Endodermal cell (in vitro differentiated cells): Measurements from ENCODE around the gene RSPH3. TPM values are rescaled to one million over a fixed set of nuclear protein-coding genes. Genes with fewer than 3 reads are reported as not detected.

ENCODE experiments used
- DNase-seq: peaks from one replicate; pipeline ENCODE4 v3.0.0-alpha.2; 2017
- H3K27ac ChIP-seq: 2 replicates; pipeline ENCODE4 v1.5.1; 2013; ENCODE audit warnings: mild to moderate bottlenecking, low read depth, low read length, moderate library complexity
- H3K27me3 ChIP-seq: 2 replicates; pipeline ENCODE4 v1.6.1; 2013; ENCODE audit warnings: mild to moderate bottlenecking, low read length, moderate library complexity; ENCODE audit not compliant: insufficient read depth, control insufficient read depth, poor library complexity, severe bottlenecking
- H3K36me3 ChIP-seq: 2 replicates; pipeline ENCODE4 v1.7.0; 2013; ENCODE audit warnings: mild to moderate bottlenecking, low read length, moderate library complexity; ENCODE audit not compliant: control insufficient read depth, insufficient read depth
- H3K4me1 ChIP-seq: one replicate; pipeline ENCODE4 v1.7.0; 2013; ENCODE audit warnings: low read length; ENCODE audit not compliant: control insufficient read depth, insufficient read depth
- H3K4me3 ChIP-seq: 2 replicates; pipeline ENCODE4 v1.5.1; 2013; ENCODE audit warnings: mild to moderate bottlenecking, low read length, moderate library complexity
- H3K9ac ChIP-seq: 2 replicates; pipeline ENCODE4 v1.6.1; 2013; ENCODE audit warnings: mild to moderate bottlenecking, low read length, moderate library complexity; ENCODE audit not compliant: poor library complexity, severe bottlenecking; ENCODE audit errors: extremely low read depth
- H3K9me3 ChIP-seq: 2 replicates; pipeline ENCODE4 v1.6.1; 2013; ENCODE audit warnings: mild to moderate bottlenecking, low read length, moderate library complexity; ENCODE audit not compliant: control insufficient read depth
- H3K27ac Mint-ChIP-seq: 2 replicates; pipeline ENCODE4 v1.8.0; 2020; ENCODE audit warnings: mixed read lengths
- H3K27me3 Mint-ChIP-seq: 2 replicates; pipeline ENCODE4 v1.8.0; 2021; ENCODE audit warnings: mild to moderate bottlenecking, mixed read lengths; ENCODE audit not compliant: insufficient read depth
- H3K36me3 Mint-ChIP-seq: 2 replicates; pipeline ENCODE4 v1.8.0; 2020; ENCODE audit warnings: low read depth, mixed read lengths
- H3K4me1 Mint-ChIP-seq: 2 replicates; pipeline ENCODE4 v1.8.0; 2020; ENCODE audit warnings: mixed read lengths
- H3K4me3 Mint-ChIP-seq: 2 replicates; pipeline ENCODE4 v1.8.0; 2020; ENCODE audit warnings: mild to moderate bottlenecking, moderate library complexity, mixed read lengths
- H3K9me3 Mint-ChIP-seq: 2 replicates; pipeline ENCODE4 v1.8.0; 2020; ENCODE audit warnings: mild to moderate bottlenecking, mixed read lengths
- WGBS, 2 experiments: methylation state at CpG; one replicate each; pipeline versions ENCODE4 v1.1.5 to v1.1.7; 2013; ENCODE audit warnings: missing lambda C conversion rate in 2 of 2, mixed read lengths in 1 of 2; ENCODE audit not compliant: insufficient coverage in 1 of 2, insufficient read length in 1 of 2; 5-methylcytosine and 5-hydroxymethylcytosine counted together
- total RNA-seq, 2 donors: library from RNA; stranded (reverse); fragmentation: NEBNext Ultra II Directional in 1 of 2; extraction: Animal tissue kit (Norgen Biotek cat#: 25700) in 1 of 2; gene quantifications; 2 replicates in 1 of 2; 3 replicates in 1 of 2; pipeline ENCODE4 v1.2.1, GENCODE V29; 2021
- TF ChIP-seq, protein P1 (sequence below): fragments of 200-600 bp; sonication (generic); conservative IDR thresholded peaks from 2 replicates; pipeline ENCODE4 v1.5.0; 2021; ENCODE audit warnings: antibody characterized with exemption, mild to moderate bottlenecking

The RSPH3 gene
- total RNA-seq, 2 donors from 2014 or later, result 7.4 to 10.3 TPM

DNA sequence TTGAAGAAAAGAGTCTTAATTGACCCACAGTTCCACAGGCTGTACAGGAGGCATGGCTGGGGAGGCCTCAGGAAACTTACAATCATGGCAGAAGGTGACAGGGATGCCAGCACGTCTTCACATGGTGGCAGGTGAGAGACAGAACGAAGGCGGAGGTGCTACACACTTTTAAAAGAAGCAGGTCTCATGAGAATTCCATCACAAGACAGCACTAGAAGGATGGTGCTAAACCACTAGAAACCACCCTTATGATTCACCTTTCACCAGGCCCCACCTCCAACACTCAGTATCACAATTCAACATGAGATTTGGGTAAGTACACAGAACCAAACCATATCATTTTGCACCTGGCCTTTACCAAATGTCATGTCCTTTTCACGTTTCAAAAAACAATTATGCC, 23.9 kb upstream of the RSPH3 start:
- H3K27me3 Mint-ChIP-seq, result no peaks in the 10 kb centered on the region
- H3K27ac Mint-ChIP-seq, result no peak overlapping the region

DNA sequence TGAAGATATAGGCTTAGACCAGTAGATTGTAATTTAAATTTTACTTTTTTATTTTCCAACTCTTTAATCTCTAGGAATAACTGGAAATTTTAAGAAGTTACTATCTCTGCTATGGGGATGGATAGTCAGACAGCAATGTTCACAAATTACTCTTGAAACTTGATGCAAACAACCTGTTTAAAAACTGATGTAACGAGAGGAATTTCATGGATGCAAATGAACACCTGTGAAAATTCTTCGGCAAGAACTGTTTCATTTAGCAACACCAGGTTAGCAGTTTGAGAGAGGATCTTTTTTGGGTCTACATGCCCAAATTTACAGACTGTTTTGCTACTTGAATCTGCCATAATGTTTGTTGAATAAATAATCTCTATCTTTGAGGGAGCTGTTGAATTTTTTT, 20.0 kb upstream of the RSPH3 start:
- Mint-ChIP-seq H3K27me3 (no peaks in the 10 kb centered on the region), H3K27ac (no peak overlapping the region), H3K4me3 (no peak overlapping the region), H3K9me3 (peaks cover 20% of the 10 kb centered on the region), H3K4me1 (no peaks in the 10 kb centered on the region), H3K36me3 (no peaks in the 10 kb centered on the region)
- Histone ChIP-seq H3K4me1 (no peaks in the 10 kb centered on the region), H3K27me3 (no peaks in the 10 kb centered on the region), H3K4me3 (no peak overlapping the region), H3K36me3 (no peaks in the 10 kb centered on the region), H3K9ac (no peak overlapping the region), H3K27ac (no peak overlapping the region), H3K9me3 (peaks cover 20% of the 10 kb centered on the region)
- no peak for DNase-seq
- 91 to 95% methylated on average over 2 of the region's 2 CpGs for WGBS, 2 experiments
- TF ChIP-seq, protein P1, sequence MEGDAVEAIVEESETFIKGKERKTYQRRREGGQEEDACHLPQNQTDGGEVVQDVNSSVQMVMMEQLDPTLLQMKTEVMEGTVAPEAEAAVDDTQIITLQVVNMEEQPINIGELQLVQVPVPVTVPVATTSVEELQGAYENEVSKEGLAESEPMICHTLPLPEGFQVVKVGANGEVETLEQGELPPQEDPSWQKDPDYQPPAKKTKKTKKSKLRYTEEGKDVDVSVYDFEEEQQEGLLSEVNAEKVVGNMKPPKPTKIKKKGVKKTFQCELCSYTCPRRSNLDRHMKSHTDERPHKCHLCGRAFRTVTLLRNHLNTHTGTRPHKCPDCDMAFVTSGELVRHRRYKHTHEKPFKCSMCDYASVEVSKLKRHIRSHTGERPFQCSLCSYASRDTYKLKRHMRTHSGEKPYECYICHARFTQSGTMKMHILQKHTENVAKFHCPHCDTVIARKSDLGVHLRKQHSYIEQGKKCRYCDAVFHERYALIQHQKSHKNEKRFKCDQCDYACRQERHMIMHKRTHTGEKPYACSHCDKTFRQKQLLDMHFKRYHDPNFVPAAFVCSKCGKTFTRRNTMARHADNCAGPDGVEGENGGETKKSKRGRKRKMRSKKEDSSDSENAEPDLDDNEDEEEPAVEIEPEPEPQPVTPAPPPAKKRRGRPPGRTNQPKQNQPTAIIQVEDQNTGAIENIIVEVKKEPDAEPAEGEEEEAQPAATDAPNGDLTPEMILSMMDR, result no peak

More for the DNA sequence above, 23.9 kb upstream of the RSPH3 start:
- DNase-seq, result no peak
- Histone ChIP-seq H3K36me3 (no peaks in the 10 kb centered on the region), H3K4me3 (no peak overlapping the region), H3K9me3 (peaks cover 15% of the 10 kb centered on the region), H3K9ac (no peak overlapping the region), H3K27ac (no peak overlapping the region), H3K4me1 (no peaks in the 10 kb centered on the region), H3K27me3 (no peaks in the 10 kb centered on the region)
- TF ChIP-seq, protein P1, result no peak
- H3K36me3 Mint-ChIP-seq, result no peaks in the 10 kb centered on the region
- no peak overlapping the region for H3K4me3 Mint-ChIP-seq
- H3K9me3 Mint-ChIP-seq, result peaks cover 24% of the 10 kb centered on the region
- H3K4me1 Mint-ChIP-seq, result no peaks in the 10 kb centered on the region
- WGBS, 2 experiments, result 85 to 91% methylated on average over 2 to 4 of the region's 4 CpGs

DNA sequence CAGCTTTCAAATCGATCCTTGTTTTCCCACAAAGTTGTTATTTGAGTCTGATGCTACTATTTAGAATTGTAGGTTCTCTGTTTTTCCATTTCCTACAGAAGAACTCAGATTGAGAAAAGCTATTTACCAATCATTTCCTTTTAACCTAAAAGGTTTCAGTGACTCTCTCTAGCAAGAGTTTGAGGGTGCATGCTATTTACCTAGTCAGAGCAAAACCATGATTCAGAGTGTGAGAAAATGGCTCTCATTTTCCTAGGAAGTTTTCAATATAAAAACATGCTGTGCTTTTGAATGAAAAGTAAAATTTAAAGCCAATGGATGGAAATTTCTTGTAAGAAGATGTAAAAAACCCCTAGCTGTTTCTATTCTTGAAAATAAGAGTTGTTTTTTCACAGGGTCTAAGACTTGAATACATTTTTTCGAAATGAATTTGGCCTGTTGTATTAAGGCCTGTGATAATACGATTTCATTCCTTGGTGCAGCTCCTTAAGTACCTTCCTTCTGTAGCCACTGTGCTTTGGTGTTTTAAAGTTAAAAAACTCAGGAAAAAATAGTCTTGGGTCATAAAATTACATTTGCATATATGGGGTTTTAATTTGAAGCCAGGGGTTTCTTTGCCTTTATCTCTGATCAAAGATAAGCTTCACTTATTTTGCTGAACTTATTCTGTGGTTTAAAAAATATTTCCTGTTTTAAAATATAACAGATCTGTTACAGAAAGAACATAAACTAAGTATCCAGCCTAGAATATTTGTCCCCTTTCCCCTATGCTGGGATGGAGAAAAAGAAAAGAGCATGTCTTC, 18.0 kb upstream of the RSPH3 start:
- Histone ChIP-seq H3K9ac (no peak overlapping the region), H3K36me3 (no peaks in the 10 kb centered on the region), H3K9me3 (peaks cover 10% of the 10 kb centered on the region), H3K27me3 (no peaks in the 10 kb centered on the region), H3K4me3 (no peak overlapping the region), H3K27ac (no peak overlapping the region), H3K4me1 (no peaks in the 10 kb centered on the region)
- TF ChIP-seq, protein P1, result no peak
- Mint-ChIP-seq H3K36me3 (no peaks in the 10 kb centered on the region), H3K27ac (no peak overlapping the region), H3K4me1 (no peaks in the 10 kb centered on the region), H3K9me3 (peaks cover 7% of the 10 kb centered on the region), H3K27me3 (no peaks in the 10 kb centered on the region), H3K4me3 (no peak overlapping the region)
- DNase-seq, result no peak
- 92 to 93% methylated on average over 2 to 3 of the region's 3 CpGs for WGBS, 2 experiments
